ENCODE results near the gene LAMA4.

DNA sequence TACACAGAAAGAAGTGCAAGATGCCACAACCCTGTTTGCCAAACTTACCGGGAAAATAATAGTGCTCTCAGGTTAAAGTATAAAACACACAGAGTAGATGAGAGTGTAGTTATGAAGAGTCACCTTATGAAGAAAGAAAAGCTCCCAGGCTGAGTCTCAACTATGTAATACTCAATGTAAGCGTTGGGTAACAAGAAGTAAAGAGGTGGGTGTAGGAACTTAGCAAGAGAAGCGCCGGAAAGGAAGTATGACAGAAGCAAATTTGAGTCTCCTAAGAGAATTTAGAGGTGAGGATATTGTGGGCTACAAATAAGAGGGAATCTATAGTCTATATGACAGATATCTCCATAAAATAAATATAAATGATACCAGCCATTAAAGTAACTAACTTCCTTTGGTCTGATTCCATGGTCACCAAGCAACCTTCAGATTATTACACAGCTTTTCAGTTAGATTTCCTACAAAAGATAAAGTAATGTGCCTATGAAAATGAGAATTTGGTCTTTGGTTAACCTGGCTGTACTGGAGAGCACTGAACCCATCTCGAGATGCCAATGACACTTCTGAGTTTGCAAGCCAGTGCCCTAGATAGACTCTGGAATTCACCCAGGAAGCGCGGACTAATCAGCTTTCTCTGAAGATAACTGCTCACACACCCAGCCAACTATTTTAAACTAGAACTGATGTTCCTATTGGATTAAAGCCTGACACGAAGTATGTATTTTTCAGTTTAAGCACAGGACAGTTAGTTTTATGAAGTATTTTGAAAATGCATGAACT is 168.9 kb downstream of the LAMA4 start:
- no peak for TF ChIP-seq POLR2A (IDR thresholded peaks at IDR 0.05)
- no peak for TF ChIP-seq POLR2AphosphoS5 (IDR thresholded peaks at IDR 0.05)
- TF ChIP-seq, protein P1, sequence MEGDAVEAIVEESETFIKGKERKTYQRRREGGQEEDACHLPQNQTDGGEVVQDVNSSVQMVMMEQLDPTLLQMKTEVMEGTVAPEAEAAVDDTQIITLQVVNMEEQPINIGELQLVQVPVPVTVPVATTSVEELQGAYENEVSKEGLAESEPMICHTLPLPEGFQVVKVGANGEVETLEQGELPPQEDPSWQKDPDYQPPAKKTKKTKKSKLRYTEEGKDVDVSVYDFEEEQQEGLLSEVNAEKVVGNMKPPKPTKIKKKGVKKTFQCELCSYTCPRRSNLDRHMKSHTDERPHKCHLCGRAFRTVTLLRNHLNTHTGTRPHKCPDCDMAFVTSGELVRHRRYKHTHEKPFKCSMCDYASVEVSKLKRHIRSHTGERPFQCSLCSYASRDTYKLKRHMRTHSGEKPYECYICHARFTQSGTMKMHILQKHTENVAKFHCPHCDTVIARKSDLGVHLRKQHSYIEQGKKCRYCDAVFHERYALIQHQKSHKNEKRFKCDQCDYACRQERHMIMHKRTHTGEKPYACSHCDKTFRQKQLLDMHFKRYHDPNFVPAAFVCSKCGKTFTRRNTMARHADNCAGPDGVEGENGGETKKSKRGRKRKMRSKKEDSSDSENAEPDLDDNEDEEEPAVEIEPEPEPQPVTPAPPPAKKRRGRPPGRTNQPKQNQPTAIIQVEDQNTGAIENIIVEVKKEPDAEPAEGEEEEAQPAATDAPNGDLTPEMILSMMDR (IDR thresholded peaks at IDR 0.05), result no peak
